Hepatocyte (in vitro differentiated cells): ENCODE measurements around the gene SMIM44. TPM values are rescaled to one million over a fixed set of nuclear protein-coding genes. Genes with fewer than 3 reads are reported as not detected.

Source experiments
- DNase-seq: peaks from one replicate; pipeline ENCODE4 v3.0.0-alpha.2; 2016; ENCODE audit warnings: low spot score
- H2AFZ ChIP-seq: fragments of 200-600 bp; sonication (generic); 2 replicates; pipeline ENCODE4 v1.6.0; 2016; ENCODE audit warnings: antibody characterized with exemption, mild to moderate bottlenecking
- H3K27ac ChIP-seq: fragments of 200-600 bp; sonication (generic); 2 replicates; pipeline ENCODE4 v1.5.1; 2016; ENCODE audit warnings: mild to moderate bottlenecking
- H3K27me3 ChIP-seq: fragments of 200-600 bp; sonication (generic); 2 replicates; pipeline ENCODE4 v1.6.1; 2016
- H3K36me3 ChIP-seq: fragments of 200-600 bp; sonication (generic); replicated peaks from 2 replicates; pipeline ENCODE4 v1.5.1; 2016; ENCODE audit warnings: low read depth; ENCODE audit not compliant: insufficient read depth
- H3K4me1 ChIP-seq: fragments of 200-600 bp; sonication (generic); 2 replicates; pipeline ENCODE4 v1.5.1; 2016; ENCODE audit warnings: mild to moderate bottlenecking, moderate library complexity; ENCODE audit not compliant: insufficient read depth
- H3K4me2 ChIP-seq: fragments of 200-600 bp; sonication (generic); 2 replicates; pipeline ENCODE4 v1.6.0; 2016
- H3K4me3 ChIP-seq: fragments of 200-600 bp; sonication (generic); 2 replicates; pipeline ENCODE4 v1.5.1; 2016; ENCODE audit warnings: mild to moderate bottlenecking
- H3K79me2 ChIP-seq: fragments of 200-600 bp; sonication (generic); 2 replicates; pipeline ENCODE4 v1.6.0; 2017; ENCODE audit warnings: mild to moderate bottlenecking
- H3K9me2 ChIP-seq: fragments of 200-600 bp; sonication (generic); replicated peaks from 2 replicates; pipeline ENCODE4 v1.6.0; 2017; ENCODE audit warnings: mild to moderate bottlenecking; ENCODE audit not compliant: insufficient read depth
- H3K9me3 ChIP-seq: fragments of 200-600 bp; sonication (generic); 2 replicates; pipeline ENCODE4 v1.5.1; 2016; ENCODE audit warnings: low read depth, mild to moderate bottlenecking
- H4K20me1 ChIP-seq: fragments of 200-600 bp; sonication (generic); 2 replicates; pipeline ENCODE4 v1.6.0; 2016; ENCODE audit warnings: mild to moderate bottlenecking; ENCODE audit not compliant: insufficient read depth, poor library complexity, severe bottlenecking
- EZH2 ChIP-seq: fragments of 200-600 bp; sonication (generic); IDR thresholded peaks from 2 replicates; pipeline ENCODE4 v1.6.1; 2016; ENCODE audit warnings: antibody characterized with exemption, mild to moderate bottlenecking, borderline replicate concordance
- EZH2phosphoT487 ChIP-seq: fragments of 200-600 bp; sonication (generic); IDR thresholded peaks from one replicate; pipeline ENCODE4 v1.6.1; 2018; ENCODE audit warnings: antibody characterized with exemption, mild to moderate bottlenecking, low read depth, moderate library complexity; ENCODE audit not compliant: unreplicated experiment, severe bottlenecking
- WGBS: methylation state at CpG from one replicate; pipeline ENCODE4 v1.1.6; 2016; ENCODE audit warnings: low lambda C conversion rate; ENCODE audit errors: missing lambda C conversion rate; 5-methylcytosine and 5-hydroxymethylcytosine counted together
- polyA plus RNA-seq: library from polyadenylated mRNA; unstranded; fragments of >200 nt; fragmentation: Nextera tagmentation; extraction: Ambion mirVana; gene quantifications from 2 replicates; pipeline ENCODE4 v1.2.1, GENCODE V29; 2016
- small RNA-seq: library from RNA; depleted of rRNA; stranded (forward); fragments of <200 nt; gene quantifications from one replicate; pipeline ENCODE3, GENCODE V24; 2014
- total RNA-seq: library from RNA; depleted of rRNA; stranded (reverse); fragments of >200 nt; gene quantifications from 2 replicates; pipeline ENCODE4 v1.2.3, GENCODE V29; 2014
- TF ChIP-seq, protein P1 (sequence below): fragments of 200-600 bp; sonication (generic); IDR thresholded peaks from 2 replicates; pipeline ENCODE4 v1.5.1; 2016; ENCODE audit warnings: antibody characterized with exemption, mild to moderate bottlenecking; ENCODE audit not compliant: poor library complexity

SMIM44 gene
- total and polyA plus RNA-seq, 2 experiments from 2014 or later: not detected

DNA sequence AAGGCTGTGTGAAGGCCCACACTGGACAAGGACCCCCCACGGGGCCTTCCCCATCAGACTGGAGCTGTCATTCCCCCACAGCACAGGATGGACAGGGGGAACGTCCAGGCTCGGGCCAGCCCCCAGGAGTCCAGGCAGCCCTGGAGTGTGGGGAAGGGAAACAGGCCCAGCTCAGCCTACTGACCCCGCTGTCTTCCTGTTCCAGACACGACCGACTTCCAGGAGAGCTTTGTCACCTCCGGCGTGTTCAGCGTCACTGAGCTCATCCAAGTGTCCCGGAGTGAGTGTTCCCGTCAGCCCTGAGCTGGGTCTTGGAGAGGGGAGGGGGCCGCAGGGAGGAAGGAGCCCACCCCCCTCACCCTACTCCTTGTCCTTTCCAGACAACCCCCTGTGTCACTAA, 49.9 kb downstream of the SMIM44 start:
- H3K79me2 ChIP-seq: peaks cover 6% of the 10 kb centered on the region
- 92% methylated on average over 12 of the region's 12 CpGs for WGBS
- no peaks in the 10 kb centered on the region for H3K9me2 ChIP-seq
- H3K4me2 ChIP-seq: no peak overlapping the region
- no peaks in the 10 kb centered on the region for H3K9me3 ChIP-seq
- no peaks in the 10 kb centered on the region for H4K20me1 ChIP-seq
- H3K36me3 ChIP-seq: no peaks in the 10 kb centered on the region
- no peak overlapping the region for H3K4me3 ChIP-seq
- H2AFZ ChIP-seq: no peak overlapping the region
- H3K27ac ChIP-seq: no peak overlapping the region
- DNase-seq: no peak
- H3K27me3 ChIP-seq: no peaks in the 10 kb centered on the region
- H3K4me1 ChIP-seq: peaks cover 3% of the 10 kb centered on the region
- TF ChIP-seq EZH2phosphoT487: no peak
- no peak for TF ChIP-seq EZH2
- TF ChIP-seq, protein P1, sequence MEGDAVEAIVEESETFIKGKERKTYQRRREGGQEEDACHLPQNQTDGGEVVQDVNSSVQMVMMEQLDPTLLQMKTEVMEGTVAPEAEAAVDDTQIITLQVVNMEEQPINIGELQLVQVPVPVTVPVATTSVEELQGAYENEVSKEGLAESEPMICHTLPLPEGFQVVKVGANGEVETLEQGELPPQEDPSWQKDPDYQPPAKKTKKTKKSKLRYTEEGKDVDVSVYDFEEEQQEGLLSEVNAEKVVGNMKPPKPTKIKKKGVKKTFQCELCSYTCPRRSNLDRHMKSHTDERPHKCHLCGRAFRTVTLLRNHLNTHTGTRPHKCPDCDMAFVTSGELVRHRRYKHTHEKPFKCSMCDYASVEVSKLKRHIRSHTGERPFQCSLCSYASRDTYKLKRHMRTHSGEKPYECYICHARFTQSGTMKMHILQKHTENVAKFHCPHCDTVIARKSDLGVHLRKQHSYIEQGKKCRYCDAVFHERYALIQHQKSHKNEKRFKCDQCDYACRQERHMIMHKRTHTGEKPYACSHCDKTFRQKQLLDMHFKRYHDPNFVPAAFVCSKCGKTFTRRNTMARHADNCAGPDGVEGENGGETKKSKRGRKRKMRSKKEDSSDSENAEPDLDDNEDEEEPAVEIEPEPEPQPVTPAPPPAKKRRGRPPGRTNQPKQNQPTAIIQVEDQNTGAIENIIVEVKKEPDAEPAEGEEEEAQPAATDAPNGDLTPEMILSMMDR: no peak

Small RNA genes lying within 50 kb of the gene (small RNA-seq; reads per million reads assigned to genes)
- gene RF00212: not detected

Other genes with a start within 250 kb of the SMIM44 start
- gene NFIC, start 116.9 kb downstream of the SMIM44 start, total RNA-seq: 7.1 and 7.8 TPM in 2 replicates
- gene NFIC, start 116.9 kb downstream of the SMIM44 start, polyA plus RNA-seq: 20.9 and 30.5 TPM in 2 replicates
- 81.2 and 85.5 TPM in 2 replicates for gene SMIM24, start 2.9 kb downstream of the SMIM44 start, total RNA-seq
- gene SMIM24, start 2.9 kb downstream of the SMIM44 start, polyA plus RNA-seq: 114 and 151 TPM in 2 replicates
- 10.9 and 14.9 TPM in 2 replicates for gene DOHH, start 17.2 kb upstream of the SMIM44 start, total RNA-seq
- gene DOHH, start 17.2 kb upstream of the SMIM44 start, polyA plus RNA-seq: 17.6 and 28.2 TPM in 2 replicates
- 18.1 and 32.1 TPM in 2 replicates for gene FZR1, start 22.9 kb upstream of the SMIM44 start, total RNA-seq
- 51.0 and 51.9 TPM in 2 replicates for gene FZR1, start 22.9 kb upstream of the SMIM44 start, polyA plus RNA-seq
- gene TEKTIP1, start 55.7 kb upstream of the SMIM44 start, total RNA-seq: not detected in 2 replicates
- gene TEKTIP1, start 55.7 kb upstream of the SMIM44 start, polyA plus RNA-seq: 1.4 and 1.5 TPM in 2 replicates
- gene MFSD12, start 74.1 kb upstream of the SMIM44 start, total RNA-seq: 39.3 and 44.7 TPM in 2 replicates
- 57.7 and 63.5 TPM in 2 replicates for gene MFSD12, start 74.1 kb upstream of the SMIM44 start, polyA plus RNA-seq
- 61.4 and 62.6 TPM in 2 replicates for gene HMG20B, start 89.5 kb upstream of the SMIM44 start, total RNA-seq
- 82.3 and 105 TPM in 2 replicates for gene HMG20B, start 89.5 kb upstream of the SMIM44 start, polyA plus RNA-seq
- gene GIPC3, start 102.0 kb upstream of the SMIM44 start, total RNA-seq: 0.04 TPM in 1 of 2 replicates, not detected in the other
- 0.19 and 0.28 TPM in 2 replicates for gene GIPC3, start 102.0 kb upstream of the SMIM44 start, polyA plus RNA-seq
- gene TBXA2R, start 123.4 kb upstream of the SMIM44 start, total RNA-seq: 0.12 and 0.70 TPM in 2 replicates
- 1.2 and 2.0 TPM in 2 replicates for gene TBXA2R, start 123.4 kb upstream of the SMIM44 start, polyA plus RNA-seq
- 15.5 and 18.3 TPM in 2 replicates for gene CACTIN, start 143.3 kb upstream of the SMIM44 start, total RNA-seq
- 15.7 and 18.3 TPM in 2 replicates for gene CACTIN, start 143.3 kb upstream of the SMIM44 start, polyA plus RNA-seq
- 13.7 and 20.7 TPM in 2 replicates for gene PIP5K1C, start 217.0 kb upstream of the SMIM44 start, total RNA-seq
- gene PIP5K1C, start 217.0 kb upstream of the SMIM44 start, polyA plus RNA-seq: 33.5 and 37.1 TPM in 2 replicates
- 23.7 and 24.4 TPM in 2 replicates for gene TJP3, start 224.9 kb upstream of the SMIM44 start, total RNA-seq
- 49.2 and 56.9 TPM in 2 replicates for gene TJP3, start 224.9 kb upstream of the SMIM44 start, polyA plus RNA-seq